H1 (cell line): Measurements from ENCODE around the gene ANKRD27. TPM values are rescaled to one million over a fixed set of nuclear protein-coding genes. Genes with fewer than 3 reads are reported as not detected.
"Not testable (repeated sequence)": the region's sequence is repeated elsewhere in the genome, so short reads cannot be mapped to it uniquely, and the experiment has no call there.

ENCODE experiments used
- CTCF ChIA-PET: fragments of 300-600 bp; sonication (Branson Sonifier 250); formaldehyde crosslinking; loops from one replicate; lab custom pipeline; 2021; ENCODE audit not compliant: partially characterized antibody; lab: Charles Lee
- POLR2A ChIA-PET: fragments of 300-600 bp; sonication (Branson Sonifier 250); formaldehyde crosslinking; loops from one replicate; lab custom pipeline; 2021; ENCODE audit warnings: inconsistent platforms; ENCODE audit not compliant: partially characterized antibody; lab: Charles Lee
- DNase-seq, 2 experiments: peaks; one replicate each; pipeline versions ENCODE4 v3.0.0 to v3.0.0-alpha.2; 2010 to 2022; ENCODE audit warnings: low spot score in 2 of 2, low read depth in 1 of 2, mixed read lengths in 1 of 2
- FAIRE-seq: peaks from 2 replicates; lab custom pipeline; 2011; peaks lifted over from hg19 to GRCh38; lab: Jason Lieb, UNC
- H2AFZ ChIP-seq: 2 replicates; pipeline ENCODE4 v1.8.1; 2012; ENCODE audit warnings: low read length, inconsistent platforms
- H2AK5ac ChIP-seq: 2 replicates; pipeline ENCODE4 v1.6.1; 2013; ENCODE audit warnings: low read depth, low read length
- H2BK120ac ChIP-seq: replicated peaks from 2 replicates; pipeline ENCODE3; 2013; ENCODE audit warnings: low read depth, low read length, inconsistent platforms
- H2BK12ac ChIP-seq: 2 replicates; pipeline ENCODE4 v1.6.1; 2013; ENCODE audit warnings: low read depth, low read length
- H2BK15ac ChIP-seq: 2 replicates; pipeline ENCODE4 v1.6.1; 2013; ENCODE audit warnings: low read length
- H2BK20ac ChIP-seq: 2 replicates; pipeline ENCODE4 v1.6.1; 2013; ENCODE audit warnings: low read length
- H2BK5ac ChIP-seq: 2 replicates; pipeline ENCODE4 v1.6.1; 2013; ENCODE audit warnings: low read depth, low read length
- H3K14ac ChIP-seq: 2 replicates; pipeline ENCODE4 v1.6.1; 2013; ENCODE audit warnings: inconsistent platforms; ENCODE audit not compliant: insufficient read length
- H3K18ac ChIP-seq: 2 replicates; pipeline ENCODE4 v1.6.1; 2013; ENCODE audit warnings: low read length; ENCODE audit errors: extremely low read depth
- H3K23ac ChIP-seq: 2 replicates; pipeline ENCODE4 v1.6.1; 2013; ENCODE audit warnings: inconsistent platforms; ENCODE audit not compliant: insufficient read length
- H3K23me2 ChIP-seq: 2 replicates; pipeline ENCODE4 v1.6.1; 2013; ENCODE audit warnings: low read depth, low read length
- H3K27ac ChIP-seq: 2 replicates; pipeline ENCODE4 v1.6.1; 2011; ENCODE audit warnings: low read depth, low read length, inconsistent platforms
- H3K27me3 ChIP-seq, 4 experiments: replicated peaks in 1 of 4; 1 replicate in 1 of 4; 2 replicates in 3 of 4; pipeline versions ENCODE4 v1.6.1 to v1.8.1; 2011 to 2013; ENCODE audit warnings: low read length in 3 of 4, mild to moderate bottlenecking in 3 of 4, inconsistent platforms in 2 of 4, mixed read lengths in 2 of 4, moderate library complexity in 1 of 4; ENCODE audit not compliant: control insufficient read depth in 3 of 4, insufficient read depth in 3 of 4; ENCODE audit errors: extremely low read depth in 1 of 4
- H3K36me3 ChIP-seq, 4 experiments: 2 replicates each; pipeline versions ENCODE4 v1.6.1 to v1.8.1; 2011 to 2013; ENCODE audit warnings: mild to moderate bottlenecking in 4 of 4, low read length in 3 of 4, moderate library complexity in 2 of 4, control low read depth in 1 of 4, inconsistent platforms in 1 of 4; ENCODE audit not compliant: insufficient read depth in 4 of 4, control insufficient read depth in 2 of 4
- H3K4ac ChIP-seq: replicated peaks from 2 replicates; pipeline ENCODE3; 2013; ENCODE audit warnings: low read length, low read depth, mixed read lengths, inconsistent platforms; ENCODE audit not compliant: insufficient read length
- H3K4me1 ChIP-seq, 4 experiments: replicated peaks in 1 of 4; 1 replicate in 1 of 4; 2 replicates in 3 of 4; pipeline versions ENCODE4 v1.6.1 to v1.8.1; 2011 to 2013; ENCODE audit warnings: low read length in 3 of 4, inconsistent platforms in 2 of 4, mixed read lengths in 1 of 4; ENCODE audit not compliant: insufficient read depth in 4 of 4, control insufficient read depth in 3 of 4
- H3K4me2 ChIP-seq, 2 experiments: 2 replicates each; pipeline versions ENCODE4 v1.6.1 to v1.8.1; 2011 to 2013; ENCODE audit warnings: low read depth in 2 of 2, low read length in 2 of 2, control low read depth in 1 of 2, inconsistent platforms in 1 of 2, mild to moderate bottlenecking in 1 of 2; ENCODE audit not compliant: insufficient read depth in 1 of 2
- H3K4me3 ChIP-seq, 4 experiments: fragments of 200-600, 300-600 bp in 1 of 4; sonication (generic), shearing (Covaris generic), sonication (Bioruptor Twin) in 1 of 4; 2 replicates each; pipeline versions ENCODE4 v1.5.1 to v1.8.1; 2011 to 2016; ENCODE audit warnings: low read length in 4 of 4, low read depth in 3 of 4, control low read depth in 2 of 4, inconsistent platforms in 2 of 4, mild to moderate bottlenecking in 2 of 4, mixed read lengths in 1 of 4, moderate library complexity in 1 of 4; ENCODE audit not compliant: insufficient read depth in 2 of 4; ENCODE audit errors: extremely low read depth in 1 of 4
- H3K56ac ChIP-seq: replicated peaks from 2 replicates; pipeline ENCODE3; 2013; ENCODE audit warnings: low read depth, mild to moderate bottlenecking, mixed read lengths, low read length, inconsistent platforms; ENCODE audit not compliant: insufficient read length
- H3K79me1 ChIP-seq: 2 replicates; pipeline ENCODE4 v1.6.1; 2013; ENCODE audit warnings: low read depth, low read length, control low read depth
- H3K79me2 ChIP-seq, 2 experiments: 2 replicates each; pipeline versions ENCODE4 v1.6.1 to v1.8.1; 2012 to 2013; ENCODE audit warnings: low read length in 2 of 2, mild to moderate bottlenecking in 2 of 2, inconsistent platforms in 1 of 2; ENCODE audit not compliant: insufficient read depth in 2 of 2, control insufficient read depth in 1 of 2
- H3K9ac ChIP-seq, 4 experiments: replicated peaks in 1 of 4; 1 replicate in 1 of 4; 2 replicates in 3 of 4; pipeline versions ENCODE4 v1.6.1 to v1.8.1; 2011 to 2013; ENCODE audit warnings: low read depth in 3 of 4, low read length in 3 of 4, control low read depth in 2 of 4, mild to moderate bottlenecking in 2 of 4, moderate library complexity in 2 of 4, inconsistent platforms in 1 of 4; ENCODE audit errors: extremely low read depth in 1 of 4
- H3K9me3 ChIP-seq, 2 experiments: 2 replicates each; pipeline versions ENCODE4 v1.6.1 to v1.8.1; 2012 to 2013; ENCODE audit warnings: mild to moderate bottlenecking in 2 of 2, moderate library complexity in 2 of 2, control low read depth in 1 of 2, inconsistent platforms in 1 of 2, low read depth in 1 of 2, low read length in 1 of 2, mixed read lengths in 1 of 2; ENCODE audit not compliant: insufficient read depth in 2 of 2
- H4K20me1 ChIP-seq, 2 experiments: replicated peaks in 1 of 2; 2 replicates each; pipeline versions ENCODE3 to v1.8.1; 2011 to 2013; ENCODE audit warnings: inconsistent platforms in 2 of 2, low read length in 2 of 2, mild to moderate bottlenecking in 1 of 2; ENCODE audit not compliant: insufficient read depth in 2 of 2, control insufficient read depth in 1 of 2
- H4K5ac ChIP-seq: 2 replicates; pipeline ENCODE4 v1.6.1; 2013; ENCODE audit warnings: low read length, low read depth, mixed read lengths, inconsistent platforms; ENCODE audit not compliant: insufficient read length
- H4K8ac ChIP-seq: 2 replicates; pipeline ENCODE4 v1.8.0; 2013; ENCODE audit warnings: mild to moderate bottlenecking, moderate library complexity, low read length, inconsistent platforms; ENCODE audit not compliant: insufficient read depth; ENCODE audit errors: extremely low read depth
- H4K91ac ChIP-seq: replicated peaks from 2 replicates; pipeline ENCODE3; 2013; ENCODE audit warnings: low read length, mixed read lengths, inconsistent platforms; ENCODE audit not compliant: insufficient read length
- WGBS, 2 experiments: shearing (Covaris generic) in 1 of 2; methylation state at CpG; one replicate each; pipeline versions ENCODE4 v1.1.6 to v1.1.7; 2013 to 2015; ENCODE audit warnings: low lambda C conversion rate in 2 of 2, mixed read lengths in 2 of 2, inconsistent platforms in 1 of 2, low coverage in 1 of 2, missing lambda C conversion rate in 1 of 2; ENCODE audit not compliant: insufficient replicate concordance in 2 of 2, insufficient coverage in 1 of 2, insufficient read length in 1 of 2; ENCODE audit errors: extremely low coverage in 1 of 2, missing lambda C conversion rate in 1 of 2; 5-methylcytosine and 5-hydroxymethylcytosine counted together
- polyA plus RNA-seq, 7 experiments: library from polyadenylated mRNA; depleted of rRNA in 3 of 7; stranded (reverse) in 5 of 7; unstranded in 2 of 7; fragments of >200 nt in 5 of 7; fragments of 200-250 nt in 2 of 7; gene quantifications; 1 replicate in 5 of 7; 2 replicates in 1 of 7; 4 replicates in 1 of 7; pipeline versions ENCODE4 v1.2.1 to v1.2.3, GENCODE V29; 2011 to 2013; ENCODE audit warnings: missing spikeins in 2 of 7, mixed read lengths in 2 of 7
- total RNA-seq: library from RNA; stranded (reverse); fragmentation: NEBNext Ultra II Directional; extraction: Animal tissue kit (Norgen Biotek cat#: 25700); gene quantifications from 2 replicates; pipeline ENCODE4 v1.2.1, GENCODE V29; 2021

ANKRD27 gene
- total and polyA plus RNA-seq, 2 of the 8 experiments (the other 6 are each of a cell fraction or from before 2014, with no cell fraction given): 27.9 to 55.7 TPM

DNA sequence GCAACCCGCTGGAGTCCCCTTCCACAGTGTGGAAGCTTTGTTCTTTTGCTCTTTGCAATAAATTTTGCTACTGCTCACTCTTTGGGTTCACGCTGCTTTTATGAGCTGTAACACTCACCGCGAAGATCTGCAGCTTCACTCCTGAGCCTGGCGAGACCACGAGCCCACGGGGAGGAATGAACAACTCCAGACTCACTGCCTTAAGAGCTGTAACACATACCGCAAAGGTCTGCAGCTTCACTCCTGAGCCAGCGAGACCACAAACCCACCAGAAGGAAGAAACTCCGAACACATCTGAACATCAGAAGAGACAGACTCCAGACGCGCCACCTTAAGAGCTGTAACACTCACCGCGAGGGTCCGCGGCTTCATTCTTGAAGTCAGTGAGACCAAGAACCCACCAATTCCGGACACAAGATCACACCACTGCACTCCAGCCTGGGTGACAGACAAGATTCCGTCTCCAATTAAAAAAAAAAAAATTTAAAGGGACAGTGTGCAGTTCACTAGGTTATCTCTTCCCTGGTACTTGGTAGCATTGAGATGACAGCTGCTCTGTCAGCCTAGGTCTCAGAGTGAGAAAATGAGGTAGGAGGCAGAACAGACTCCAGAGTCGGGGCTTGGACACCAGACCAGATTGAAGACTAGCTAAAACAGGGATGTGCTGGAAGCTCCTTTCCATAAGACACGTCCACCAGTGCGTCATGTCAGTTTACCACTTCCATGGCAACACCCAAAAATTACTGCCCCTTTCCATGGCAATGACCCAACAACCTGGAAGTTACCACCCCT is 102.1 kb downstream of the ANKRD27 start:
- H4K5ac ChIP-seq, H3K23me2 ChIP-seq, H3K27me3 ChIP-seq, DNase-seq, H3K4me2 ChIP-seq, H3K4me1 ChIP-seq, H3K18ac ChIP-seq, H2BK5ac ChIP-seq, H4K8ac ChIP-seq, H3K79me1 ChIP-seq, H2AK5ac ChIP-seq, H2BK12ac ChIP-seq, H4K20me1 ChIP-seq, H2AFZ ChIP-seq, H3K23ac ChIP-seq, H3K79me2 ChIP-seq, H3K36me3 ChIP-seq, H2BK15ac ChIP-seq, H3K9ac ChIP-seq, H2BK20ac ChIP-seq, H3K14ac ChIP-seq, H3K4ac ChIP-seq, H3K4me3 ChIP-seq, H3K56ac ChIP-seq, H3K9me3 ChIP-seq, H2BK120ac ChIP-seq, FAIRE-seq, H3K27ac ChIP-seq, H4K91ac ChIP-seq: not testable (repeated sequence)
- ChIA-PET POLR2A (interaction anchor here (0.9 to 1.3 kb wide), 2 partner anchors 13 to 94 kb away, joined by 3 read pairs; no protein-coding TSS in a partner anchor), CTCF (interaction anchor here (0.6 to 1.4 kb wide), 2 partner anchors 9 to 91 kb away, joined by 3 read pairs; no protein-coding TSS in a partner anchor)
- WGBS, 2 experiments: 94% methylated on average over 20 of the region's 21 CpGs; no CpG with 5 or more reads in 1 of the 2 experiments
